ENCODE measurements around the gene BEST4.
A peak's percentile ranks its signal among the peaks of the same experiment; 100 is the strongest.
"Not testable (repeated sequence)": the region's sequence is repeated elsewhere in the genome, so short reads cannot be mapped to it uniquely, and the experiment has no call there.

BEST4 gene

GRCh38 chr1:44812822-44813543, 25.0 kb upstream of the BEST4 start:
- no peaks in the 10 kb centered on the region for H4K20me1 ChIP-seq (ENCODE audit: low read depth, low read length)
- H2AFZ ChIP-seq (ENCODE audit: low read depth, low read length, severe bottlenecking), result peak overlapping the region; percentile 75
- H3K4me2 ChIP-seq (ENCODE audit: low read depth, low read length, poor library complexity, severe bottlenecking), result peak overlapping the region; percentile 59
- H3F3A ChIP-seq (ENCODE audit: insufficient read depth), result peaks cover 16% of the 10 kb centered on the region
- no peaks in the 10 kb centered on the region for H3K9me3 ChIP-seq (ENCODE audit: insufficient read depth, low read length)
- TF ChIP-seq EZH2phosphoT487 (conservative IDR thresholded peaks at IDR 0.05; ENCODE audit: low read length) (no peak), CTCF (IDR thresholded peaks at IDR 0.05; ENCODE audit: insufficient read depth, low read length, poor library complexity, severe bottlenecking) (no peak)
- no peaks in the 10 kb centered on the region for H3K79me2 ChIP-seq (ENCODE audit: insufficient read depth, low read length)
- peak overlapping the region; percentile 60 for H3K9ac ChIP-seq (ENCODE audit: low read length)
- no peaks in the 10 kb centered on the region for H3K36me3 ChIP-seq (ENCODE audit: low read length)
- H3K27me3 ChIP-seq (ENCODE audit: low read length), result no peaks in the 10 kb centered on the region
- no peak overlapping the region for H3K4me3 ChIP-seq (ENCODE audit: insufficient read depth, low read length, poor library complexity, severe bottlenecking)
- no peaks in the 10 kb centered on the region for H3K9me2 ChIP-seq (replicated peaks; ENCODE audit: insufficient read depth, low read length)
- no peak overlapping the region for H3K27ac ChIP-seq (ENCODE audit: low read depth, low read length)

GRCh38 chr1:44811234-44811633, 23.3 kb upstream of the BEST4 start:
- Histone ChIP-seq H3K27ac (ENCODE audit: low read depth, low read length) (no peak overlapping the region), H3K9me3 (ENCODE audit: insufficient read depth, low read length) (no peaks in the 10 kb centered on the region), H3K9ac (ENCODE audit: low read length) (no peak overlapping the region), H2AFZ (ENCODE audit: low read depth, low read length, severe bottlenecking) (no peak overlapping the region), H3F3A (ENCODE audit: insufficient read depth) (peaks cover 14% of the 10 kb centered on the region), H3K4me2 (ENCODE audit: low read depth, low read length, poor library complexity, severe bottlenecking) (no peak overlapping the region), H3K9me2 (replicated peaks; ENCODE audit: insufficient read depth, low read length) (no peaks in the 10 kb centered on the region), H3K4me3 (ENCODE audit: insufficient read depth, low read length, poor library complexity, severe bottlenecking) (no peak overlapping the region), H3K79me2 (ENCODE audit: insufficient read depth, low read length) (no peaks in the 10 kb centered on the region), H3K36me3 (ENCODE audit: low read length) (no peaks in the 10 kb centered on the region), H3K27me3 (ENCODE audit: low read length) (no peaks in the 10 kb centered on the region), H4K20me1 (ENCODE audit: low read depth, low read length) (no peaks in the 10 kb centered on the region)
- TF ChIP-seq EZH2phosphoT487 (conservative IDR thresholded peaks at IDR 0.05; ENCODE audit: low read length) (no peak), CTCF (IDR thresholded peaks at IDR 0.05; ENCODE audit: insufficient read depth, low read length, poor library complexity, severe bottlenecking) (no peak)

- H3K79me2 ChIP-seq (ENCODE audit: insufficient read depth, low read length); H3K27me3 ChIP-seq (ENCODE audit: low read length); H4K20me1 ChIP-seq (ENCODE audit: low read depth, low read length); H3K9me3 ChIP-seq (ENCODE audit: insufficient read depth, low read length); H3K9me2 ChIP-seq (replicated peaks; ENCODE audit: insufficient read depth, low read length); H2AFZ ChIP-seq (ENCODE audit: low read depth, low read length, severe bottlenecking); H3K4me3 ChIP-seq (ENCODE audit: insufficient read depth, low read length, poor library complexity, severe bottlenecking); H3K36me3 ChIP-seq (ENCODE audit: low read length): not testable (repeated sequence)
- H3K9ac ChIP-seq (ENCODE audit: low read length), result 0 out of 2 replicates have a peak overlapping the region, but pooled peaks have one; percentile 45
- peak overlapping the region; percentile 78 for H3K27ac ChIP-seq (ENCODE audit: low read depth, low read length)
- H3F3A ChIP-seq (ENCODE audit: insufficient read depth), result peaks cover 14% of the 10 kb centered on the region
- peak overlapping the region; percentile 36 for H3K4me2 ChIP-seq (ENCODE audit: low read depth, low read length, poor library complexity, severe bottlenecking)
Observed at GRCh38 chr1:44810762-44811105, 22.8 kb upstream of the BEST4 start.

GRCh38 chr1:44810101-44810761, 22.3 kb upstream of the BEST4 start:
- Histone ChIP-seq H3K9me2 (replicated peaks; ENCODE audit: insufficient read depth, low read length) (no peaks in the 10 kb centered on the region), H3F3A (ENCODE audit: insufficient read depth) (peaks cover 14% of the 10 kb centered on the region), H3K9ac (ENCODE audit: low read length) (peak overlapping the region; percentile 45; the same call in 1 of the 2 replicates), H3K27ac (ENCODE audit: low read depth, low read length) (peak overlapping the region; percentile 78), H3K27me3 (ENCODE audit: low read length) (no peaks in the 10 kb centered on the region), H3K36me3 (ENCODE audit: low read length) (no peaks in the 10 kb centered on the region), H2AFZ (ENCODE audit: low read depth, low read length, severe bottlenecking) (no peak overlapping the region), H3K79me2 (ENCODE audit: insufficient read depth, low read length) (no peaks in the 10 kb centered on the region), H3K4me3 (ENCODE audit: insufficient read depth, low read length, poor library complexity, severe bottlenecking) (no peak overlapping the region), H3K4me2 (ENCODE audit: low read depth, low read length, poor library complexity, severe bottlenecking) (peak overlapping the region; percentile 36), H3K9me3 (ENCODE audit: insufficient read depth, low read length) (no peaks in the 10 kb centered on the region), H4K20me1 (ENCODE audit: low read depth, low read length) (no peaks in the 10 kb centered on the region)
- TF ChIP-seq CTCF (IDR thresholded peaks at IDR 0.05; ENCODE audit: insufficient read depth, low read length, poor library complexity, severe bottlenecking), result no peak

Measured in SU-DHL-6 (cell line).